ENCODE measurements around the gene STX16.

Gene STX16

GRCh38 chr20:58711266-58712051 lies 60.4 kb downstream of the STX16 start:
- no peak for DNase-seq (ENCODE audit: low spot score)

- no peak for DNase-seq (ENCODE audit: low spot score)
Observed at GRCh38 chr20:58712151-58712791, 61.2 kb downstream of the STX16 start.

- DNase-seq (ENCODE audit: low spot score) = no peak
Observed at GRCh38 chr20:58712806-58713731, 62.0 kb downstream of the STX16 start.

GRCh38 chr20:58713801-58714339 lies 62.8 kb downstream of the STX16 start:
- no peak for DNase-seq (ENCODE audit: low spot score)

GRCh38 chr20:58714340-58714922 lies 63.3 kb downstream of the STX16 start:
- DNase-seq (ENCODE audit: low spot score) = no peak

- DNase-seq (ENCODE audit: low spot score) = no peak
Observed at GRCh38 chr20:58714923-58715351, 63.9 kb downstream of the STX16 start.

- no peak for DNase-seq (ENCODE audit: low spot score)
Observed at GRCh38 chr20:58715391-58715800, 64.3 kb downstream of the STX16 start.

- no peak for DNase-seq (ENCODE audit: low spot score)
Observed at GRCh38 chr20:58715801-58716475, 64.9 kb downstream of the STX16 start.

GRCh38 chr20:58716476-58717277 lies 65.6 kb downstream of the STX16 start:
- DNase-seq (ENCODE audit: low spot score) = no peak

GRCh38 chr20:58717278-58718091 lies 66.4 kb downstream of the STX16 start:
- DNase-seq (ENCODE audit: low spot score) = no peak

- DNase-seq (ENCODE audit: low spot score) = no peak
Observed at GRCh38 chr20:58718121-58718563, 67.1 kb downstream of the STX16 start.

- DNase-seq (ENCODE audit: low spot score) = no peak
Observed at GRCh38 chr20:58718729-58719128, 67.6 kb downstream of the STX16 start.

GRCh38 chr20:58719258-58719657 lies 68.2 kb downstream of the STX16 start:
- DNase-seq (ENCODE audit: low spot score) = no peak

- DNase-seq (ENCODE audit: low spot score) = no peak
Observed at GRCh38 chr20:58719971-58720371, 68.9 kb downstream of the STX16 start.

- DNase-seq (ENCODE audit: low spot score) = no peak
Observed at GRCh38 chr20:58720890-58721289, 69.8 kb downstream of the STX16 start.

- DNase-seq (ENCODE audit: low spot score) = no peak
Observed at GRCh38 chr20:58721951-58722778, 71.1 kb downstream of the STX16 start.

- DNase-seq (ENCODE audit: low spot score) = no peak
Observed at GRCh38 chr20:58722877-58723627, 72.0 kb downstream of the STX16 start.

- no peak for DNase-seq (ENCODE audit: low spot score)
Observed at GRCh38 chr20:58723628-58723984, 72.5 kb downstream of the STX16 start.
